Activated T-cell treated with anti-CD3 and anti-CD28 coated beads for 4 hours (primary cell): ENCODE measurements around the gene WDR55.
"Not testable (repeated sequence)": the region's sequence is repeated elsewhere in the genome, so short reads cannot be mapped to it uniquely, and the experiment has no call there.

Source experiments
- DNase-seq: peaks from one replicate; pipeline ENCODE4 v3.0.0-alpha.2; 2020

WDR55 gene

GRCh38 chr5:140713562-140714094, 48.9 kb downstream of the WDR55 start:
- DNase-seq = no peak

DNA sequence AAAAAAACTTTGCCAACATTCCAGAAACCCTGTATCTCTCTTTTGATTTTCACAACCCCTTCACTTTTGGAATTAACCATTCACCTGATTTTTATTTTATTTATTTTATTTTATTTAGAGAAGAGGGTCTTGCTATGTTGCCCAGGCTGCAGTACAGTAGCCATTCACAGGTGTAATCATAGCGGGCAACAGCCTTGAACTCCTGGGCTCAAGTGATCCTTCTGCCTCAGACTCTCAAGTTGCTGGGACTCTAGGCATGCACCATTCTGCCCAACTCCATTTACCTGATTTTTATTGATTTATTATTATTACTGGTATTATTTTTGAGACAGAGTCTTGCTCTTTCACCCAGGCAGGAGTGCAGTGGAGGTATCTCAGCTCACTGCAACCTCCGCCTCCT, 51.5 kb downstream of the WDR55 start:
- DNase-seq = not testable (repeated sequence)

- no peak for DNase-seq
These were observed 53.5 kb downstream of the WDR55 start for GRCh38 chr5:140718266-140718592.

GRCh38 chr5:140720738-140721137, 56.0 kb downstream of the WDR55 start:
- DNase-seq = not testable (repeated sequence)

- not testable (repeated sequence) for DNase-seq
These were observed 56.7 kb downstream of the WDR55 start for GRCh38 chr5:140721395-140721794.
